Measurements from ENCODE around the gene CEP295NL.

GRCh38 chr17:78868391-78868790 is 34.6 kb downstream of the CEP295NL start:
- TF ChIP-seq CTCF (IDR thresholded peaks at IDR 0.05): no peak
- no peak for TF ChIP-seq POLR2A (IDR thresholded peaks at IDR 0.05; ENCODE audit: low read depth)

Data from esophagus muscularis mucosa (tissue), 3 donors.